ENCODE results near the gene KIF23. TPM values are rescaled to one million over a fixed set of nuclear protein-coding genes. Genes with fewer than 3 reads are reported as not detected.

Gene KIF23
- total RNA-seq, 1 donor from 2014 or later: 21.4 TPM

DNA sequence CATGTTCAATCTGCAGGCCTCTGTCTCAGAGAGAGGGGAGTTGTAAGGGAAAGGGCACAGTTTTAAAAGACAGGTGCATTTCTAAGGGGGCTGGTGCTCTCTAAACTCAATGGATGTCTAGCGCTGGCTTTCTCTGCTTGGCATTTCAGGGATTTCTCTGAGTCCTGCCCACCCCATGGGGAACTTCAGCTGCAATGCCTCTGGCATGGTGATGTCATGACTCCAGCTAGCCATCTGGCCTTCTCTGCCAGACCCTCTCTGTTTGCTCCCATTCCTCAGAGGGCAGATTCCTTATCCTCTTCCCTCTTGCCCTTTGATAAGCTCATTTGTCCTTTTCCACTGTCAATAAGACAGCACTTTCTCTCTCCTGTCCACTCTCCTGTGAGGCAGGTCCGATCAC is 79.3 kb downstream of the KIF23 start:
- no peak for DNase-seq

DNA sequence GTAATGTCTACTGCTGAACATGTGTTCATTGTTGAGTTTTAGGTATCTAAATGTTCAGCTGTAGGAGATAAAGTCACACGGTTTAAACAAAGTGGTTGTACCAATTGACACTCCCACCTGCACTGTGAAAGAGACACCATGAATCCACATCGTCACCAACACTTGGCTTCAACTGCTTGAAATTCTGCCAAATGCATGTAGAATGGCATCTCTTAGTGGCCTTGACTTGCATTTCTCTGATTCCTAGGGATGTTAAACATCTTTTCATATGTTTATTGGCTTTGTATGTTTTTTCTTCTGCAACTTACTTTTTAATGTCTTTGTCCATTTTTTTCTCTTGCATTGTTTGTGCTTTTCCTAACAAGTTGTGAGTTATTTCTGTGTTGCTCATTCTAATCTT is 81.9 kb downstream of the KIF23 start:
- DNase-seq: no peak

GRCh38 chr15:69497076-69497475 is 82.9 kb downstream of the KIF23 start:
- no peak for DNase-seq

DNA sequence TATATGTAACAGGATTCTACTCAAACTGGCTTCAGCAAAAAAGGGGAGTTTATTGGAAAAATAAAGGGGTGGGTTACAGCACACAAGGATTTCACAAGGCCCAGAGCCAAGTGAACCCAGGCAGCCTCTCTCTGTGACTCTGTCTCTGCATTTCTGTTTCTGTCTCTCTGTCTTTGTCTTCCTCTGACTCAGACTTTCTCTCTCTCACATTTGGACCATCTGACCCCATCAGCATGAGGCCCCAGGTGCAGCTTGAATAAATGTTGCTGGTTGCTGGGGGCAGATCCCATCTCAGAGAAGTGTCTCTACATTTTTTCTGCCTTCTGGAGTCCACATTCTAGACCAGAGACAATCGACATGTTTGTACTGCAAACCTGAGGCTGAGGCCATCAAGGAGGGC is 83.5 kb downstream of the KIF23 start:
- no peak for DNase-seq

Small RNAs within 50 kb of the gene (small RNA-seq; reads per million reads assigned to genes)
- not detected for gene RF00012 (ENCODE audit: low replicate concordance)

Other genes with a start within 250 kb of the KIF23 start
- 7.2 TPM for gene PAQR5, start 115.4 kb upstream of the KIF23 start, total RNA-seq
- 142 TPM for gene RPLP1, start 38.5 kb downstream of the KIF23 start, total RNA-seq

All from skin of body (tissue), 3 donors.